HepG2 (cell line): ENCODE measurements around the gene ADSS2. TPM values are rescaled to one million over a fixed set of nuclear protein-coding genes. Genes with fewer than 3 reads are reported as not detected.
A peak's percentile ranks its signal among the peaks of the same experiment; 100 is the strongest.

Source experiments
- GABPA ChIP-seq, 2 experiments: IDR thresholded peaks; 2 replicates each; pipeline ENCODE4 v1.6.1; 2011 to 2016; ENCODE audit warnings: low read depth in 2 of 2, low read length in 1 of 2, missing biosample characterization in 1 of 2, missing genetic modification characterization in 1 of 2
- GATAD2A ChIP-seq: IDR thresholded peaks from 2 replicates; pipeline ENCODE4 v1.6.1; 2016
- GFI1 ChIP-seq: sonication (generic); formaldehyde crosslinking; IDR thresholded peaks from 2 replicates; pipeline ENCODE4 v1.5.0; 2020; ENCODE audit warnings: missing genetic modification reagents, mild to moderate bottlenecking, borderline replicate concordance
- HDAC2 ChIP-seq: sonication (generic); formaldehyde crosslinking; IDR thresholded peaks from 2 replicates; pipeline ENCODE4 v1.4.0; 2020; ENCODE audit warnings: missing genetic modification reagents
- MXD4 ChIP-seq: IDR thresholded peaks from 2 replicates; pipeline ENCODE4 v1.6.1; 2016; ENCODE audit warnings: mild to moderate bottlenecking, missing biosample characterization, missing genetic modification reagents
- NFE2L1 ChIP-seq: sonication (generic); formaldehyde crosslinking; IDR thresholded peaks from 2 replicates; pipeline ENCODE4 v1.4.0; 2020; ENCODE audit warnings: missing genetic modification reagents, mild to moderate bottlenecking, borderline replicate concordance
- NFYC ChIP-seq: IDR thresholded peaks from 2 replicates; pipeline ENCODE4 v1.6.1; 2016; ENCODE audit warnings: missing genetic modification reagents, missing compliant biosample characterization
- SAP130 ChIP-seq: IDR thresholded peaks from 2 replicates; pipeline ENCODE4 v1.6.1; 2016; ENCODE audit warnings: low read depth
- ZEB1 ChIP-seq: IDR thresholded peaks from 2 replicates; pipeline ENCODE4 v1.6.1; 2012; ENCODE audit warnings: mild to moderate bottlenecking, low read depth, inconsistent platforms; ENCODE audit not compliant: insufficient replicate concordance
- ZMAT3 ChIP-seq: sonication (generic); formaldehyde crosslinking; conservative IDR thresholded peaks from 2 replicates; pipeline ENCODE4 v1.7.0; 2021; ENCODE audit warnings: missing genetic modification reagents
- ZNF225 ChIP-seq: sonication (generic); formaldehyde crosslinking; IDR thresholded peaks from 2 replicates; pipeline ENCODE4 v1.4.0; 2020; ENCODE audit warnings: mild to moderate bottlenecking, missing genetic modification reagents
- ZNF292 ChIP-seq: sonication (generic); formaldehyde crosslinking; IDR thresholded peaks from 2 replicates; pipeline ENCODE4 v1.8.1; 2022; ENCODE audit warnings: mild to moderate bottlenecking, low read depth, missing genetic modification reagents, borderline replicate concordance
- ZNF619 ChIP-seq: sonication (generic); formaldehyde crosslinking; IDR thresholded peaks from 2 replicates; pipeline ENCODE4 v1.4.0; 2020; ENCODE audit warnings: mild to moderate bottlenecking, missing genetic modification reagents
- polyA plus RNA-seq, 8 experiments: library from polyadenylated mRNA; depleted of rRNA in 3 of 8; stranded (reverse) in 7 of 8; unstranded in 1 of 8; fragments of >200 nt; fragmentation: Illumina TruSeq in 4 of 8; extraction: Trizol in 4 of 8; gene quantifications; 2 replicates each; pipeline versions ENCODE4 v1.2.1 to v1.2.3, GENCODE V29; 2011 to 2016; ENCODE audit warnings: low read depth in 4 of 8, missing spikeins in 1 of 8, mixed read lengths in 1 of 8; ENCODE audit not compliant: insufficient read depth in 1 of 8
- total RNA-seq, 5 experiments: library from RNA; depleted of rRNA; stranded (reverse); fragments of >200 nt; fragmentation: Illumina TruSeq; extraction: Trizol; gene quantifications; 2 replicates each; pipeline ENCODE4 v1.2.3, GENCODE V29; 2016; ENCODE audit warnings: low read depth in 1 of 5
- TF ChIP-seq, protein P1 (sequence below): IDR thresholded peaks from 2 replicates; pipeline ENCODE4 v1.4.0; 2020; ENCODE audit warnings: mild to moderate bottlenecking, missing genetic modification reagents
- TF ChIP-seq, protein P2 (sequence below): IDR thresholded peaks from 2 replicates; pipeline ENCODE4 v1.6.1; 2016
- TF ChIP-seq, protein P3 (sequence below): sonication (generic); formaldehyde crosslinking; IDR thresholded peaks from 2 replicates; pipeline ENCODE4 v1.4.0; 2020; ENCODE audit warnings: missing genetic modification reagents
- TF ChIP-seq, protein P4 (sequence below): sonication (generic); formaldehyde crosslinking; IDR thresholded peaks from 2 replicates; pipeline ENCODE4 v1.4.0; 2020; ENCODE audit warnings: missing genetic modification reagents
- TF ChIP-seq, protein P5 (sequence below): IDR thresholded peaks from 2 replicates; pipeline ENCODE4 v1.6.1; 2018; ENCODE audit warnings: missing genetic modification reagents, mild to moderate bottlenecking, missing compliant biosample characterization

ADSS2 gene
- total and polyA plus RNA-seq, 2 of the 13 experiments (the other 11 are each of a cell fraction or from before 2014, with no cell fraction given), result 15.1 to 43.4 TPM

DNA sequence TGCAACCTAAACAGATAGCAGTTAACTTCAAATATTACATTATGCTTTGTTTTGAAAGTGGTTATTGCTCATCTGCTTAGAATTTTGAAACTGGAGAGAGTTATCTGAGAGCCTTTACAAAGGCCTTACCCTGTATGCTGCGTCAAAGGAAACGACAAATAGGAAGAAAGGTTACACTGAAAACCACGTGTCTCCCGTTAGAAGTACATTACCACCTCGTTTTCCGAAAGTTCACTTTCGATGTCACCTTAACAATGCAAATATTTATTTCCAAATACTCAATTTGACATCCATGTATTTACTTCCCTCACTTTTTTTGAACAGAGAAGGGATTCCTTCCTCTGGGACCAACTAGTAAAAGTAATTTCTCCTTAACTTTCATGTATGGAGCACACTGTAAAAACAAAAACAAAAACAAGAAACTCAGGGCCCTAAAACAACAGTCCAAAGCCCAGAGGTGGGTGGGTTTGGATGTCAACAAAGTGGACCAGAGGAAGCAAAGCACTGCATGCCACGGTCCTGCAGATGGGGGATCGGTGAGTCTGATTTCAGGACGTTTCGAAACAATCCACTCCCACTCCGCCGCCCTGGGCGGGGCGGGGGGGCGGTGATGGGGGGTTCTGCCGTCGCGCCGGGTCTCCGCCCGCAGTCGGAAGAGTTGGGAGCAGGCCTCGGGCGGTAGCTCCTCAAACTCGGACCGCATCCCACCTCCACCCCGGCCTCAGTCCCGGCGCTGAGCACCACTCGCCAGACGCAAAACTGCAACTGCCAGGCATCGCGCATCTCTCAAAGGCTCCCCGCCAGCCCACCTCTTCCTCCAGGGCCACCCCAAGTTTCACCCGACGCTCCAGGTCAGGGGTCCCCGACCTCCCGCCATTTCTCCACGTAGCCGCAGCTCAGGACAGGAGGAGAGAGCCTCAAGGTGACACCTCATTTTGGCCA, 841 bp downstream of the ADSS2 start (continued):
- TF ChIP-seq, protein P1, sequence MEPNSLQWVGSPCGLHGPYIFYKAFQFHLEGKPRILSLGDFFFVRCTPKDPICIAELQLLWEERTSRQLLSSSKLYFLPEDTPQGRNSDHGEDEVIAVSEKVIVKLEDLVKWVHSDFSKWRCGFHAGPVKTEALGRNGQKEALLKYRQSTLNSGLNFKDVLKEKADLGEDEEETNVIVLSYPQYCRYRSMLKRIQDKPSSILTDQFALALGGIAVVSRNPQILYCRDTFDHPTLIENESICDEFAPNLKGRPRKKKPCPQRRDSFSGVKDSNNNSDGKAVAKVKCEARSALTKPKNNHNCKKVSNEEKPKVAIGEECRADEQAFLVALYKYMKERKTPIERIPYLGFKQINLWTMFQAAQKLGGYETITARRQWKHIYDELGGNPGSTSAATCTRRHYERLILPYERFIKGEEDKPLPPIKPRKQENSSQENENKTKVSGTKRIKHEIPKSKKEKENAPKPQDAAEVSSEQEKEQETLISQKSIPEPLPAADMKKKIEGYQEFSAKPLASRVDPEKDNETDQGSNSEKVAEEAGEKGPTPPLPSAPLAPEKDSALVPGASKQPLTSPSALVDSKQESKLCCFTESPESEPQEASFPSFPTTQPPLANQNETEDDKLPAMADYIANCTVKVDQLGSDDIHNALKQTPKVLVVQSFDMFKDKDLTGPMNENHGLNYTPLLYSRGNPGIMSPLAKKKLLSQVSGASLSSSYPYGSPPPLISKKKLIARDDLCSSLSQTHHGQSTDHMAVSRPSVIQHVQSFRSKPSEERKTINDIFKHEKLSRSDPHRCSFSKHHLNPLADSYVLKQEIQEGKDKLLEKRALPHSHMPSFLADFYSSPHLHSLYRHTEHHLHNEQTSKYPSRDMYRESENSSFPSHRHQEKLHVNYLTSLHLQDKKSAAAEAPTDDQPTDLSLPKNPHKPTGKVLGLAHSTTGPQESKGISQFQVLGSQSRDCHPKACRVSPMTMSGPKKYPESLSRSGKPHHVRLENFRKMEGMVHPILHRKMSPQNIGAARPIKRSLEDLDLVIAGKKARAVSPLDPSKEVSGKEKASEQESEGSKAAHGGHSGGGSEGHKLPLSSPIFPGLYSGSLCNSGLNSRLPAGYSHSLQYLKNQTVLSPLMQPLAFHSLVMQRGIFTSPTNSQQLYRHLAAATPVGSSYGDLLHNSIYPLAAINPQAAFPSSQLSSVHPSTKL (CRISPR knock-in tag), result peak; percentile 1; the same call in 1 of the 2 replicates
- TF ChIP-seq, protein P2, sequence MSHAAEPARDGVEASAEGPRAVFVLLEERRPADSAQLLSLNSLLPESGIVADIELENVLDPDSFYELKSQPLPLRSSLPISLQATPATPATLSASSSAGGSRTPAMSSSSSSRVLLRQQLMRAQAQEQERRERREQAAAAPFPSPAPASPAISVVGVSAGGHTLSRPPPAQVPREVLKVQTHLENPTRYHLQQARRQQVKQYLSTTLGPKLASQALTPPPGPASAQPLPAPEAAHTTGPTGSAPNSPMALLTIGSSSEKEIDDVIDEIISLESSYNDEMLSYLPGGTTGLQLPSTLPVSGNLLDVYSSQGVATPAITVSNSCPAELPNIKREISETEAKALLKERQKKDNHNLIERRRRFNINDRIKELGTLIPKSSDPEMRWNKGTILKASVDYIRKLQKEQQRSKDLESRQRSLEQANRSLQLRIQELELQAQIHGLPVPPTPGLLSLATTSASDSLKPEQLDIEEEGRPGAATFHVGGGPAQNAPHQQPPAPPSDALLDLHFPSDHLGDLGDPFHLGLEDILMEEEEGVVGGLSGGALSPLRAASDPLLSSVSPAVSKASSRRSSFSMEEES, result 0 out of 2 replicates have a peak, but pooled peaks have one; percentile 34
- TF ChIP-seq GFI1 (peak; percentile 29; the same call in 1 of the 2 replicates), ZNF225 (CRISPR knock-in tag) (peak; percentile 95; the same call in 1 of the 2 replicates), ZNF292 (CRISPR knock-in tag) (no peak), GATAD2A (CRISPR knock-in tag) (peak; percentile 28; the same call in 1 of the 2 replicates), NFE2L1 (CRISPR knock-in tag) (peak; percentile 66; the same call in 1 of the 2 replicates), NFYC (no peak), GABPA (IDR thresholded peaks at IDR 0.05; ENCODE audit: low read depth, low read length) (no peak), GABPA (CRISPR knock-in tag; IDR thresholded peaks at IDR 0.05; ENCODE audit: low read depth) (peak; percentile 42; the same call in 1 of the 2 replicates), ZEB1 (no peak), HDAC2 (CRISPR knock-in tag) (0 out of 2 replicates have a peak, but pooled peaks have one; percentile 5), ZMAT3 (CRISPR knock-in tag) (peak; percentile 29; the same call in 1 of the 2 replicates), ZNF619 (CRISPR knock-in tag) (peak; percentile 73; the same call in 1 of the 2 replicates), SAP130 (CRISPR knock-in tag) (peak; percentile 39), MXD4 (CRISPR knock-in tag) (peak; percentile 40; the same call in 1 of the 2 replicates)
- TF ChIP-seq, protein P3, sequence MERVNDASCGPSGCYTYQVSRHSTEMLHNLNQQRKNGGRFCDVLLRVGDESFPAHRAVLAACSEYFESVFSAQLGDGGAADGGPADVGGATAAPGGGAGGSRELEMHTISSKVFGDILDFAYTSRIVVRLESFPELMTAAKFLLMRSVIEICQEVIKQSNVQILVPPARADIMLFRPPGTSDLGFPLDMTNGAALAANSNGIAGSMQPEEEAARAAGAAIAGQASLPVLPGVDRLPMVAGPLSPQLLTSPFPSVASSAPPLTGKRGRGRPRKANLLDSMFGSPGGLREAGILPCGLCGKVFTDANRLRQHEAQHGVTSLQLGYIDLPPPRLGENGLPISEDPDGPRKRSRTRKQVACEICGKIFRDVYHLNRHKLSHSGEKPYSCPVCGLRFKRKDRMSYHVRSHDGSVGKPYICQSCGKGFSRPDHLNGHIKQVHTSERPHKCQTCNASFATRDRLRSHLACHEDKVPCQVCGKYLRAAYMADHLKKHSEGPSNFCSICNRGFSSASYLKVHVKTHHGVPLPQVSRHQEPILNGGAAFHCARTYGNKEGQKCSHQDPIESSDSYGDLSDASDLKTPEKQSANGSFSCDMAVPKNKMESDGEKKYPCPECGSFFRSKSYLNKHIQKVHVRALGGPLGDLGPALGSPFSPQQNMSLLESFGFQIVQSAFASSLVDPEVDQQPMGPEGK (CRISPR knock-in tag), result peak; percentile 95
- TF ChIP-seq, protein P4, sequence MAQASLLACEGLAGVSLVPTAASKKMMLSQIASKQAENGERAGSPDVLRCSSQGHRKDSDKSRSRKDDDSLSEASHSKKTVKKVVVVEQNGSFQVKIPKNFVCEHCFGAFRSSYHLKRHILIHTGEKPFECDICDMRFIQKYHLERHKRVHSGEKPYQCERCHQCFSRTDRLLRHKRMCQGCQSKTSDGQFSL (CRISPR knock-in tag), result peak; percentile 75; the same call in 1 of the 2 replicates
- TF ChIP-seq, protein P5, sequence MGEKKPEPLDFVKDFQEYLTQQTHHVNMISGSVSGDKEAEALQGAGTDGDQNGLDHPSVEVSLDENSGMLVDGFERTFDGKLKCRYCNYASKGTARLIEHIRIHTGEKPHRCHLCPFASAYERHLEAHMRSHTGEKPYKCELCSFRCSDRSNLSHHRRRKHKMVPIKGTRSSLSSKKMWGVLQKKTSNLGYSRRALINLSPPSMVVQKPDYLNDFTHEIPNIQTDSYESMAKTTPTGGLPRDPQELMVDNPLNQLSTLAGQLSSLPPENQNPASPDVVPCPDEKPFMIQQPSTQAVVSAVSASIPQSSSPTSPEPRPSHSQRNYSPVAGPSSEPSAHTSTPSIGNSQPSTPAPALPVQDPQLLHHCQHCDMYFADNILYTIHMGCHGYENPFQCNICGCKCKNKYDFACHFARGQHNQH (CRISPR knock-in tag), result peak; percentile 12; the same call in 1 of the 2 replicates
